Lower lobe of right lung (tissue), 2 donors: ENCODE measurements around the gene PMF1. TPM values are rescaled to one million over a fixed set of nuclear protein-coding genes. Genes with fewer than 3 reads are reported as not detected.

Source experiments
- ATAC-seq, 2 donors: fragments of 200-7000 bp; cut with Tn5 transposase; one replicate each; pipeline ENCODE4 v1.9.1; 2020 to 2022; ENCODE audit warnings: mild to moderate bottlenecking in 2 of 2, moderate library complexity in 2 of 2
- DNase-seq: peaks from one replicate; pipeline ENCODE4 v3.0.0-alpha.2; 2020
- H3K27ac ChIP-seq: fragments of 200-600 bp; one replicate; pipeline ENCODE4 v1.8.0; 2022
- H3K27me3 ChIP-seq: fragments of 200-600 bp; one replicate; pipeline ENCODE4 v1.8.0; 2022; ENCODE audit warnings: low read depth
- H3K36me3 ChIP-seq: fragments of 200-600 bp; one replicate; pipeline ENCODE4 v1.8.0; 2022; ENCODE audit warnings: mild to moderate bottlenecking
- H3K4me1 ChIP-seq: fragments of 200-600 bp; one replicate; pipeline ENCODE4 v1.8.0; 2022
- H3K4me3 ChIP-seq: fragments of 200-600 bp; one replicate; pipeline ENCODE4 v1.8.0; 2022; ENCODE audit warnings: mild to moderate bottlenecking
- H3K9me3 ChIP-seq: fragments of 200-600 bp; one replicate; pipeline ENCODE4 v1.8.0; 2022
- CTCF ChIP-seq: fragments of 200-600 bp; IDR thresholded peaks from one replicate; pipeline ENCODE4 v1.8.0; 2022; ENCODE audit warnings: antibody characterized with exemption, mild to moderate bottlenecking
- intact Hi-C: fragments of 100-400 bp; cut with DNase I; formaldehyde crosslinking; loops from one replicate; pipeline ENCODE4 v1.11.0; 2022
- total RNA-seq: library from RNA; stranded (reverse); fragmentation: NEBNext Ultra II Directional; extraction: Animal tissue kit (Norgen Biotek cat#: 25700); gene quantifications from one replicate; pipeline ENCODE4 v1.2.1, GENCODE V29; 2021
- donor health status: DM: no; HTN: yes; CAD: no; lungs with severe emphysema.

Gene PMF1
- total RNA-seq, 1 donor from 2014 or later: 45.3 TPM

DNA sequence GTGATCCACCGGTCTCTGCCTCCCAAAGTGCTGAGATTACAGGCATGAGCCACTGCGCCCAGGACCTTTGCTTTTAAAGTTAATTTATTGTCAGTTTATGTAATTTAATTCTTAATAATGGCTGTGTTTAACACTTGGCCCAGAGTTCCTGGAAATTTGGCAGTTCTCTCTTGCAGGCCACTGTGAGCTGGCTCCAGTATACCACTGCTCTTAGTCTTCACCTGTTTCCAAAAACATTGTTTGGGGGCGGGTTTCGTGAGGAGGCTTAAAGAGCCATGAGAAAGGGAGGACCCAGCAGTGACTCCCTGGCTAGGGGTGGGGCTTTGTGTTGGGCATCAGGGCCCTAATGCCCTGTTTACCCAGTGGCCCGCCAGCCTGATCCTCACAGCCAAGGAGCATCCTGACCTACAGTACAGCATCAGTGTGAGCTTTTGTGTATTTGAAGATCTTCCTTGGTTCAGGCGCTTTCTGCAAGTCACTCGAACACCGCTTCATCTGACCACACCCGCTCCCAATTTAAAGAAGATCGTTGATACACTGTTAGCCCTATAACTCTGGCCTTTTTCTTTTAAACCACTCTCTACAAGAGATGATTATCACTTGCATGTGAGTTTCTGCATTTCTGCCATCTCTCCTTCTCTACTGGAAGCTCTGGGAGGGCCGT lies 17.1 kb downstream of the PMF1 start:
- H3K4me3 ChIP-seq: no peak overlapping the region
- H3K27ac ChIP-seq: no peak overlapping the region
- H3K9me3 ChIP-seq: no peaks in the 10 kb centered on the region
- intact Hi-C loops: loop anchor here (5.0 kb wide), 1 partner anchor 83 kb away; no protein-coding TSS in a partner anchor
- TF ChIP-seq CTCF: no peak
- H3K4me1 ChIP-seq: peaks cover 9% of the 10 kb centered on the region
- ATAC-seq (no peak), DNase-seq (no peak)
- peaks cover 75% of the 10 kb centered on the region for H3K36me3 ChIP-seq
- no peaks in the 10 kb centered on the region for H3K27me3 ChIP-seq

DNA sequence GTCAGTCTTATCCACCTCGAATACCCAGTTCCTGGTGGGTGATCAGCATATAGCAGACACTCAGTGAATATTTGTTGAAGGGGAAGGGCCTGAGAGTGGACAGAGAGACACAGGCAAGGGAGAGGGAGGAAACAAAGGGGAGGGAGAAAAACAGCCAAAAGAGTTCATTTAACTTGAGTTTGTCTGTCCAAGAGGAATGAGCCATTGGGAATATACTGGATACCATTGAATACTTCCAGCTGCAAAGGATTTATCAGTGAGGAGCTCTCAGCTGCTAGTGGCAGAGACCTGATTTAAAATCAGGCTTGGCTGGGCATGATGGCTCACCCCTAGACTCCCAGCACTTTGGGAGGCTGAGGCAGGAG lies 17.6 kb downstream of the PMF1 start:
- no peak for TF ChIP-seq CTCF
- ATAC-seq (no peak), DNase-seq (no peak)
- Histone ChIP-seq H3K27me3 (no peaks in the 10 kb centered on the region), H3K27ac (no peak overlapping the region), H3K4me1 (peaks cover 4% of the 10 kb centered on the region), H3K36me3 (peaks cover 76% of the 10 kb centered on the region), H3K4me3 (no peak overlapping the region), H3K9me3 (no peaks in the 10 kb centered on the region)
- intact Hi-C loops: no loop called here

GRCh38 chr1:156232201-156232894 lies 19.5 kb downstream of the PMF1 start:
- no peak for TF ChIP-seq CTCF
- intact Hi-C loops: no loop called here
- Histone ChIP-seq H3K4me3 (no peak overlapping the region), H3K27me3 (no peaks in the 10 kb centered on the region), H3K4me1 (no peaks in the 10 kb centered on the region), H3K27ac (no peak overlapping the region), H3K9me3 (no peaks in the 10 kb centered on the region), H3K36me3 (peaks cover 77% of the 10 kb centered on the region)
- DNase-seq: no peak
- ATAC-seq: no peak

DNA sequence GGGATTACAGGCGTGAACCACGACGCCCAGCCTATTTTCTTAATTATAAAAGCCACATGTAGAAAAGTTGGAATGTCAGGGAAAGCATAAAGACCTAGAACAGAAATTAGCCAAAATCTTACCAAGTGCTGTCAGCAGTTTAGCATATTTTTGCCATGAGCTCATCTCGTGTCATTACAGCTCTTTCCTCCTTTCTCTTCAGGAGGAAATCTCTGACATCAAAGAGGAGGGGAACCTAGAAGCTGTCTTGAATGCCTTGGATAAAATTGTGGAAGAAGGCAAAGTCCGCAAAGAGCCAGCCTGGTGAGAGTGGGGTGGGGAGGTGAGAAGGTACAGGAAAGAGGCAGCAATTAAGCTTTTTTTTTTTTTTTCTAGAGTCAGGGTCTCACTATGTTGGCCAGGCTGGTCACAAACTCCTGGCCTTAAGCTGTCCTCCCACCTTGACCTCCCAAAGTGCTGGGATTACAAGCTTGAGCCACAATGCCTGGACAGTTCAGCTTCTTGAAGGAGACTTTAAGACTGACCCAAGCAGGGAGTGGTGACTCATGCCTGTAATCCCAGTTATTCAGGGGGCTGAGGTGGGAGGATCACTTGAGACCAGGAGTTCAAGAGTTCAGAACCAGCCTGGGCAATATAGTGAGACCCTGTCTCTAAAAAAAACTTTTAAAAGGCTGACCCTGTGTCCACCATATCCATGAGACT lies 20.8 kb downstream of the PMF1 start:
- no peaks in the 10 kb centered on the region for H3K4me1 ChIP-seq
- no peak for DNase-seq
- H3K27ac ChIP-seq: no peak overlapping the region
- ATAC-seq: no peak
- peaks cover 78% of the 10 kb centered on the region for H3K36me3 ChIP-seq
- no peaks in the 10 kb centered on the region for H3K27me3 ChIP-seq
- intact Hi-C loops: no loop called here
- no peak for TF ChIP-seq CTCF
- no peak overlapping the region for H3K4me3 ChIP-seq
- no peaks in the 10 kb centered on the region for H3K9me3 ChIP-seq

- Histone ChIP-seq H3K4me1 (no peaks in the 10 kb centered on the region), H3K4me3 (no peak overlapping the region), H3K9me3 (no peaks in the 10 kb centered on the region), H3K27ac (no peak overlapping the region), H3K36me3 (peaks cover 84% of the 10 kb centered on the region), H3K27me3 (no peaks in the 10 kb centered on the region)
- DNase-seq: no peak
- intact Hi-C loops: no loop called here
- no peak for TF ChIP-seq CTCF
- ATAC-seq: no peak
Observed at GRCh38 chr1:156236164-156236563, 23.4 kb downstream of the PMF1 start.
